Measurements from ENCODE around the gene LILRB3.

DNA sequence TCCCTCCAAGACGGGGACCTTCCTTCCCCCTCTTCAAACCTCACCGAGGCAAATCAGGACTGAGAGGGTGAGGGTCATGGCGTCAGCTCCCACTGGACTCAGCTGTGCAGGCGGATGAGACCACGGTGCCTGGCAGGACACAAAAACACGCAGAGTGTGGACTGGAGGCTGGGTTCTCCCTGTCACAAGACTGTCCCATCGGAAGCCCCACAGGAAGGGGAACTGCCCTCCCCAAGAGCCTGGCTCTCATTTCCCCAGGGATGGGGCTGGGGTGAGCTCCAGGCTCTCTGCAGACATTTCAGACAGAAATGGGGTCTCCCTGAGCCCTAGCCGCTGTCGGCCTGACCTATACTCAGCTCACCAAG is 34.3 kb upstream of the LILRB3 start, which contains the start of gene LILRB5:
- TF ChIP-seq, protein P1, sequence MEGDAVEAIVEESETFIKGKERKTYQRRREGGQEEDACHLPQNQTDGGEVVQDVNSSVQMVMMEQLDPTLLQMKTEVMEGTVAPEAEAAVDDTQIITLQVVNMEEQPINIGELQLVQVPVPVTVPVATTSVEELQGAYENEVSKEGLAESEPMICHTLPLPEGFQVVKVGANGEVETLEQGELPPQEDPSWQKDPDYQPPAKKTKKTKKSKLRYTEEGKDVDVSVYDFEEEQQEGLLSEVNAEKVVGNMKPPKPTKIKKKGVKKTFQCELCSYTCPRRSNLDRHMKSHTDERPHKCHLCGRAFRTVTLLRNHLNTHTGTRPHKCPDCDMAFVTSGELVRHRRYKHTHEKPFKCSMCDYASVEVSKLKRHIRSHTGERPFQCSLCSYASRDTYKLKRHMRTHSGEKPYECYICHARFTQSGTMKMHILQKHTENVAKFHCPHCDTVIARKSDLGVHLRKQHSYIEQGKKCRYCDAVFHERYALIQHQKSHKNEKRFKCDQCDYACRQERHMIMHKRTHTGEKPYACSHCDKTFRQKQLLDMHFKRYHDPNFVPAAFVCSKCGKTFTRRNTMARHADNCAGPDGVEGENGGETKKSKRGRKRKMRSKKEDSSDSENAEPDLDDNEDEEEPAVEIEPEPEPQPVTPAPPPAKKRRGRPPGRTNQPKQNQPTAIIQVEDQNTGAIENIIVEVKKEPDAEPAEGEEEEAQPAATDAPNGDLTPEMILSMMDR (IDR thresholded peaks at IDR 0.05), result no peak
- no peak for TF ChIP-seq POLR2A (IDR thresholded peaks at IDR 0.05)
- no peak for TF ChIP-seq EP300 (IDR thresholded peaks at IDR 0.05)

Data from ovary (tissue), 3 donors.